ENCODE measurements around the gene EEF2K.
A peak's percentile ranks its signal among the peaks of the same experiment; 100 is the strongest.

The EEF2K gene

DNA sequence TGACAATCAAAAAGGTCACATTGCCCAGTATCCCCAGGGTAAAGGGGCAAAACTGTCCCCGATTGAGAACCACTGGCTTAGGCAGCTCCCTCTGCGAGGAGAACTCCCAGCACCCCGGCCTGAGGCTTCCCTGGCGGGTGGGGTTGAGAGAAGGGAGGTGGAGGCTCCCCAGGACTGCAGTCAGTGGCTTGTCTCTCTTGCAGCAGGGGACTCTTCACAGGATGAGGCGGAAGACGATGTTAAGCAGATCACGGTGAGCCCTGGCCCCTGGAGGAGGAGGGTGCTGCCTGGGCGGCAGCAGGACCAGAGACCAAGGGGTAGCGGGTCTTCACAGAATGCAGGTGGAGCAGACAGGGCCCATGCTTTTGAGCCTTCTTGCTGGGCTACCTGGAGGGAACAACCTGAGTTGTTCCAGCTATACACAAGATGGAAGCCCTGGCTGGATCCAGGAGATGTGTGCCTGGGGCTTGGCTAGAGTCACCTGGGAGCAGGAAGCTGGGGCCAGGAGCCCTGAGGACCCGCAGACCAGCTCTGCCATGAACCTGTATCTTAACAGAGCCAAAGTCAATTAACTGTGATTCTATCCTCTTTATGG is 107.9 kb downstream of the EEF2K start:
- Mint-ChIP-seq H3K9me3 (no peaks in the 10 kb centered on the region), H3K4me1 (peaks cover 6% of the 10 kb centered on the region), H3K36me3 (ENCODE audit: insufficient read depth) (peaks cover 63% of the 10 kb centered on the region), H3K27me3 (no peaks in the 10 kb centered on the region), H3K4me3 (no peak overlapping the region), H3K27ac (ENCODE audit: low read depth) (no peak overlapping the region)
- ATAC-seq (replicated peaks; ENCODE audit: extremely low read depth, poor library complexity, severe bottlenecking) (no peak), DNase-seq (ENCODE audit: low spot score in 2 of 2) (no peak)

DNA sequence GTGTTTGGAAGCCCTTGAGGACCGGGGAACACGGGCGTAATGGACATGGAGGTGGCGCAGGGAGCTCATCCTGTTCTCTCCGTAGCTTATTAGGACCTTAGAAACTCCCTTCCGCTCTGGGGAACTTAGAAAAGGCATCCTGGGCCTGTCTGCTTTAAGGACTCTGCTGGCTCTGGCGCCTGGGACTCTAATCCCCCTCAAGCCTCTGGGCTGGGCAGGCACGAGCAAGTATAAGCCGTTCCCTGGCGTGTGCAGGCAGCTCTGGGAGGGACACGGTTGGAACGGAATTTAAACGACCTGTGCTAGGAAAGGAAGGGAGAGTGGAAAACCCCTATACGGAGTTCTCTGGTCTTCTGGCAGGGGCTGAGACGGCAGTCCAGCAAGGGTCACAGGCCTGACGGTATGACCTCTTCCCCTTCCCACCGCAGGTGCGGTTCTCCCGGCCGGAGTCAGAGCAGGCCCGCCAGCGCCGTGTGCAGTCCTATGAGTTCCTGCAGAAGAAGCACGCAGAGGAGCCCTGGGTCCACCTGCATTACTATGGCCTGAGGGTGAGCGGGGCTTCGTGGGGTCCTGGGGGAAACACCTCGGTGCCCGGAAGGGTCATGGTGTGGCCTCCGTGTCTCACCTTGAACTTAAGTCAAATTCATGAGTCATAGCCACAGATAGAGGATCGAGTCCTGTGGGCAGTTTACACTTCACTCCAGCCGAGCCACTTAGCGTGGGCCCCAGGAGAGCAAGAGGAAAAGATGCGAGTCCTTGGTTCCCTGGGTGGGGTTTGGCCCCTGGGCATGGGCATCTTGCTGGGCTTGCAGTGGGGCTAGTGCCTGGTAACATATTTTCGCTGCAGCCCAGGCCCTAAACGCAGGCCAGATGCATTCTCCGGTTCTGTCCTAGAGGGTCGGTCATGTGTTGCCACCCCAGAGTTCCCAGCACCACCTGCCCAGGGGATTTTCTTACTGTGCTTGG is 108.9 kb downstream of the EEF2K start:
- no peak for DNase-seq (ENCODE audit: low spot score in 2 of 2)
- Mint-ChIP-seq H3K27ac (ENCODE audit: low read depth) (no peak overlapping the region), H3K4me3 (no peak overlapping the region), H3K4me1 (peaks cover 6% of the 10 kb centered on the region), H3K36me3 (ENCODE audit: insufficient read depth) (peaks cover 68% of the 10 kb centered on the region), H3K27me3 (no peaks in the 10 kb centered on the region), H3K9me3 (no peaks in the 10 kb centered on the region)
- no peak for ATAC-seq (replicated peaks; ENCODE audit: extremely low read depth, poor library complexity, severe bottlenecking)

DNA sequence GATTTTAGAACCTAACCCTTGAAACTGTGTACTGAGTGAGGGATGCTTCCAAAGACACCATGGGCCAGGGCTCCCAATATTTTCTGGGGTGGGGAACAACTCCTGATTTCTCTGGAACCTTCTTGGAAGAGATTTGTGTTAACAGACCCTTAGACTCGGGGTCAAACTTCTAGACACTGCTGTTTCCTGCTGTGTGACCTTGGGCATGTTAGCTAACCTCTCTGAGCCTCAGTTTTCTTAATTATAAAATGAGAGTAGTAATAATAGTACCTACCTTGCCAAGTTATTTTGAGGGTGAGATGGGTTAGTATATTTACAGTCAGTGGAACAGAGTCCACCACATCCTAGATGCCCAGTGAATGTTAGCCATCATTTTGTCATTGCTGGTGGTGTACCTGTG is 109.9 kb downstream of the EEF2K start:
- ATAC-seq (replicated peaks; ENCODE audit: extremely low read depth, poor library complexity, severe bottlenecking) (no peak), DNase-seq (ENCODE audit: low spot score in 2 of 2) (no peak)
- Mint-ChIP-seq H3K27me3 (no peaks in the 10 kb centered on the region), H3K4me1 (peaks cover 11% of the 10 kb centered on the region), H3K27ac (ENCODE audit: low read depth) (no peak overlapping the region), H3K36me3 (ENCODE audit: insufficient read depth) (peaks cover 66% of the 10 kb centered on the region), H3K4me3 (no peak overlapping the region), H3K9me3 (no peaks in the 10 kb centered on the region)

DNA sequence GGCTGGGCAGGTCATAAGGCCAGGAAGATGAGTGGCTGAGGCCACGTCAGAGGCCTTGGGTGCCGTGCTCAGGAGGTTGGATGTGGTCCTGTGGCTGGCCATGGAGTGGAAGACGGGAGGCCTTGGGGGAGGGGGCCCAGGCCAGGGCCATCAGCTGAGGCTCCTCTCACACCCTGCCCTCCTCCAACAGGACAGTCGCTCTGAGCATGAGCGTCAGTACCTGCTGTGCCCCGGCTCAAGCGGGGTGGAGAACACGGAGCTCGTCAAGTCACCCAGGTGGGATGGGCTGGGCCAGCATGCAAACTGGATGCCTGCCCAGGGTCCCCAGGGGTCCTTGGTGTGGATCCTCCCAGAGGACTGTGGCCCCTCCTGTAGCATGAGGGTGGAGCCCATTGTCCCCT is 110.3 kb downstream of the EEF2K start:
- H3K27me3 Mint-ChIP-seq: no peaks in the 10 kb centered on the region
- peaks cover 15% of the 10 kb centered on the region for H3K4me1 Mint-ChIP-seq
- ATAC-seq (replicated peaks; ENCODE audit: extremely low read depth, poor library complexity, severe bottlenecking): no peak
- no peak for DNase-seq (ENCODE audit: low spot score in 2 of 2)
- no peaks in the 10 kb centered on the region for H3K9me3 Mint-ChIP-seq
- H3K4me3 Mint-ChIP-seq: no peak overlapping the region
- peaks cover 68% of the 10 kb centered on the region for H3K36me3 Mint-ChIP-seq (ENCODE audit: insufficient read depth)
- no peak overlapping the region for H3K27ac Mint-ChIP-seq (ENCODE audit: low read depth)

DNA sequence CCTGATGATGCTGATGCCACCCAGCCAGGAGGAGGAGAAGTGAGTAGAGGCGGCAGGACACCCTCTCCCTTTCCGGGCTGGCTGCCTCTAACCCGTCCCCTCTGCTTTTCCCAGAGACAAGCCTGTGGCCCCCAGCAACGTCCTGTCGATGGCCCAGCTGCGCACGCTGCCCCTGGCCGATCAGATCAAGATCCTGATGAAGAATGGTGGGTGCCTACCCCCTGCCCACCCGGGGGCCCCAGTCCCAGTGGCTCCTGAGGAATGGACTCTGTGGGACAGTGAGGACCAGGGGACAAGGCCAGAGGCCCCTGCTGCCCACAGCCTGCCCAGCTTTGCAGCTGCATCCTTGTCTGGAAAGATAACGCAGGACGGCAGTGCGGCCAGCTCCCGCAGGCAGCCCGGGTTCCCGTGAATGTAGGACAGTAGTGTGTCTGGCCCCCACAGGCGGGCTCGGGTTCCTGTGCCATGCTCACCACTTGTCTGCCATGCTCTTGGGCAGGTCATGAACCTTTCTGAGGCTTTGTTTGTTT is 111.0 kb downstream of the EEF2K start:
- Mint-ChIP-seq H3K36me3 (ENCODE audit: insufficient read depth) (peaks cover 62% of the 10 kb centered on the region), H3K27me3 (no peaks in the 10 kb centered on the region), H3K27ac (ENCODE audit: low read depth) (no peak overlapping the region), H3K4me3 (peak overlapping the region; percentile 23), H3K9me3 (no peaks in the 10 kb centered on the region), H3K4me1 (peaks cover 16% of the 10 kb centered on the region)
- DNase-seq (ENCODE audit: low spot score in 2 of 2): no peak
- ATAC-seq (replicated peaks; ENCODE audit: extremely low read depth, poor library complexity, severe bottlenecking): no peak

DNA sequence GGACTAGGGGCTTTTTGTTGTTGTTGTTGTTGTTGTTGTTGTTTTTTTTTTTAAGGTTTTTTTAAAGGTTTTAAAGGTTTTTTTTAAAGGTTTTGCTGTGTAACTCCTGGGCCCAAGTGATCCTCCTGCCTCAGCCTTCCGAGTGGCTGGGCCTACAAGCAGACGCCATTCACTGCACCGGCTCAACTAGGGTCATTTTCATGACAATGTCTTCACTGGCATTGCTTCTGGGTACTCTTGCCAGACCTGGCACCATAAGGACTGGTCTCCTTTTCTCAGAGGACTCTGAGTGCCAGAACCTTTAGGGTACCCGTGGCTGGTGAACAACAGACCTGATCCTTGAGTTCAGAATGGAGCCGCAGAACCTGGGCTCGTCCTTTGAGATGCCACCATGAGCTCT is 111.5 kb downstream of the EEF2K start:
- H3K27me3 Mint-ChIP-seq: no peaks in the 10 kb centered on the region
- H3K27ac Mint-ChIP-seq (ENCODE audit: low read depth): no peak overlapping the region
- DNase-seq (ENCODE audit: low spot score in 2 of 2) (no peak), ATAC-seq (replicated peaks; ENCODE audit: extremely low read depth, poor library complexity, severe bottlenecking) (no peak)
- peaks cover 59% of the 10 kb centered on the region for H3K36me3 Mint-ChIP-seq (ENCODE audit: insufficient read depth)
- H3K9me3 Mint-ChIP-seq: no peaks in the 10 kb centered on the region
- peaks cover 16% of the 10 kb centered on the region for H3K4me1 Mint-ChIP-seq
- H3K4me3 Mint-ChIP-seq: peak overlapping the region; percentile 23

DNA sequence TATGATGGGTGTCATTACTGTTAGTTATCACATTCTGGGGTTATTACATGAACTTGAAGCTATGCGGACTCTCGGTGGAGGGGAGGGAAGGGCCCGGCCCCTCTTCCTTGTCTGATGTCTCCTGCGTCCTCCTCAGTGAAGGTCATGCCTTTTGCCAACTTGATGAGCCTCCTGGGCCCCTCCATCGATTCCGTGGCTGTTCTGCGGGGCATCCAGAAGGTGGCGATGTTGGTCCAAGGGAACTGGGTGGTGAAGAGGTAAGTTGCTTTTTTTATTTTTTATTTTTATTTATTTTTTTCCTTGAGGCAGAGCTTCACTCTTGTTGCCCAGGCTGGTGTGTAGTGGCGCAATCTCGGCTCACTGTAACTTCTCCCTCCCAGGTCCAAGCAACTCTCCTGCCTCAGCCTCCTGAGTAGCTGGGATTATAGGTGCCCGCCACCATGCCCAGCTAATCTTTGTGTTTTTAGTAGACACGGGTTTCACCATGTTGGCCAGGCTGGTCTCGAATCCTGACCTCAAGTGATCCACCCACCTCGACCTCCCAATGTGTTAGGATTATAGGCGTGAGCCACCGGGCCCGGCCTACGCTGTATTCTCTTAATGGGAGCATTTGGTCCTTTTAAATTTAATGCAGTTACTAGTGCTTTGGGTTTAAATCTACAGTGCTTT is 112.7 kb downstream of the EEF2K start:
- Mint-ChIP-seq H3K4me1 (peaks cover 11% of the 10 kb centered on the region), H3K9me3 (no peaks in the 10 kb centered on the region), H3K27ac (ENCODE audit: low read depth) (no peak overlapping the region), H3K36me3 (ENCODE audit: insufficient read depth) (peaks cover 54% of the 10 kb centered on the region), H3K4me3 (no peak overlapping the region), H3K27me3 (no peaks in the 10 kb centered on the region)
- no peak for ATAC-seq (replicated peaks; ENCODE audit: extremely low read depth, poor library complexity, severe bottlenecking)
- peak; percentile 39 to 58 for DNase-seq (ENCODE audit: low spot score in 2 of 2)

DNA sequence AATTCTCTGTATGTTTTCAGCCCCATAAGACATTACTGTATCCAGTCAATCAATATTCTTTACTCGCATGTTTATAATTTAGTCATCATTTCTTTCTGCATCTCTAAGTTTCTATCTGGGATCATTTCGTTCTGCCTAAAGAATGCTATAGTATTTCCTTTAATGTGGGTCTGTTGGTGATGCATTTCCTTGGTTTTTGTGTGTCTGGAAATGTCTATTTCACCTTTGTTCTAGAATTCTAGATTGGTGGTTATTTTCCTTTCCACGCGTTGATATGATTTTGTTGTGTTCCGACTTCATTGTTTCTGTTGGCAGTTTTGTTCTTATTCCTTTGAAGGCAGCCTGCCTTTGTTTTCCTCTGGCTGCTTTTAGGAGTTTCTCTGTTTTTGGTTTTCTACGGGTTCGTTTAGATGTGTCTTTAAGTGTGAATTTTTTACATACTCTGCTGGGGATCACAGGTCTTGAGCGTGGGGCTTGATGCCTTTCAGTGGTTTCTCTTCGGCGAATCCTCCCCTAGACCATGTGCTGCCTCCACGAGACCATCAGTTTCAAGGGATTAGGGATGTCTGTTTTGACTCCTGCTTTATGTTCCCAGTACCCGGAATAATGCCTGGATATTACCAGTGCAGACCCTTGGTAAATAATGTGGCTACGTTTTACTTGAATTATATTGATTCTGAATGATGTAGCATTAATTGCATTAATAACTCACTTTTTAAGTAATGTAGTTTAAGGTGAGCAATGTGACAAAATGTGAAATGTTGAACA is 114.7 kb downstream of the EEF2K start:
- Mint-ChIP-seq H3K27ac (ENCODE audit: low read depth) (no peak overlapping the region), H3K36me3 (ENCODE audit: insufficient read depth) (peaks cover 55% of the 10 kb centered on the region), H3K27me3 (no peaks in the 10 kb centered on the region), H3K4me1 (peaks cover 11% of the 10 kb centered on the region), H3K4me3 (no peak overlapping the region), H3K9me3 (no peaks in the 10 kb centered on the region)
- no peak for DNase-seq (ENCODE audit: low spot score in 2 of 2)
- ATAC-seq (replicated peaks; ENCODE audit: extremely low read depth, poor library complexity, severe bottlenecking): no peak

DNA sequence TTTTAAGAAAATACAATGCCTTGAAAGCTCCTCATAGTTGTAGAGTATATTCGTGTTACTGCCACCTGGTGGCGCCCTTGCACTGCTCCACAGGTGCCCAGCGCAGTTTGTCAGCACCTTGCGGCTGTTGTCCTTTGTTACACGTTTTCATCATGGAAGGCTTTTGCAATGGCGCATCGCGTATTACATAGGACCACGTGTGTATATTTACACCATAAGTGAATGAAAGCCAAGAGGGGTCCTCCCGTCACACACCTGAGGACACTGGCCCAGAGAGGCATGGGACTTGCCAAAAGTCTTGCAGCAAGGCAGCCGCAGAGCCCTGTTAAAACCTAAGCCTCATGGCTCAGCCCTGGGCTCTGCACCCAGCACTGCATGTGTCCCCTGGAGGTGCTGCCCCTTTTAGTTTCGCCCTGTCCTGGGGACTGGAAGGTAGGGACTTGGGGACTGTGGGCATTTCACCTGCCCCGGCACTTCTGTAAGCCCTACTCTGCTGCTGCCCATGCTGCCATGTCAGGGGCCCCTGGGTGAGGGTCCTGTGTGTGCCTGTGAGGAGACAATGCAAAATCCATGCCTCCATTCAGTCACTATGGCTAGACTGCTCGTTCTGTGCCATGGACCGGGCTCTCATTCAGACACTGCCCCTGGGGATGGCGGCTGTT is 115.4 kb downstream of the EEF2K start:
- Mint-ChIP-seq H3K27ac (ENCODE audit: low read depth) (no peak overlapping the region), H3K36me3 (ENCODE audit: insufficient read depth) (peaks cover 52% of the 10 kb centered on the region), H3K9me3 (no peaks in the 10 kb centered on the region), H3K27me3 (no peaks in the 10 kb centered on the region), H3K4me1 (peaks cover 11% of the 10 kb centered on the region), H3K4me3 (no peak overlapping the region)
- DNase-seq (ENCODE audit: low spot score in 2 of 2) (peak; percentile 56 to 57), ATAC-seq (replicated peaks; ENCODE audit: extremely low read depth, poor library complexity, severe bottlenecking) (peak; percentile 69)

DNA sequence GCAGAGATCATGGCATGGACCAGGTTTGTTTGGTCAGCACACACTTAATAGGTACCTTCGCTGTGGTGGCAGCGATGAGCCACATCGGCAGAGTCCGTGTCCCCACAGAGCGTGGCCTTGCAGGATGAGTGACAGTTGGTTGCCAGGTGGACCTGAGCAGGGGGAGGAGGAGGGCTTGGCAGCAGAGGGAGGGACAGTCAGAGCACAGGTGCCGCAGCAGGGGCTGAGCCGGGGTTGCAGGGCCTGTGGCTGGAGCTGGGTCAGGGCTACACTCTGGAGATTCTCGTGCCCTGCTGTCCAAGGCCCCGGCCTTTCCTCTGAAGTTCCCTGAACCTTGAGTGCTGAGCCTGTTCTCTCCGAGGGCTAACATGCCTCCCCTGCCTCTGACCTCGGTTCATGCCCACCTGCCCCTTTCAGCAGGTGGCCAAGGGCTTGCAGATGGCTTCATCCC is 116.0 kb downstream of the EEF2K start:
- H3K27me3 Mint-ChIP-seq: no peaks in the 10 kb centered on the region
- H3K4me1 Mint-ChIP-seq: peaks cover 11% of the 10 kb centered on the region
- H3K27ac Mint-ChIP-seq (ENCODE audit: low read depth): no peak overlapping the region
- peaks cover 55% of the 10 kb centered on the region for H3K36me3 Mint-ChIP-seq (ENCODE audit: insufficient read depth)
- H3K9me3 Mint-ChIP-seq: no peaks in the 10 kb centered on the region
- ATAC-seq (replicated peaks; ENCODE audit: extremely low read depth, poor library complexity, severe bottlenecking) (no peak), DNase-seq (ENCODE audit: low spot score in 2 of 2) (no peak)
- H3K4me3 Mint-ChIP-seq: no peak overlapping the region

DNA sequence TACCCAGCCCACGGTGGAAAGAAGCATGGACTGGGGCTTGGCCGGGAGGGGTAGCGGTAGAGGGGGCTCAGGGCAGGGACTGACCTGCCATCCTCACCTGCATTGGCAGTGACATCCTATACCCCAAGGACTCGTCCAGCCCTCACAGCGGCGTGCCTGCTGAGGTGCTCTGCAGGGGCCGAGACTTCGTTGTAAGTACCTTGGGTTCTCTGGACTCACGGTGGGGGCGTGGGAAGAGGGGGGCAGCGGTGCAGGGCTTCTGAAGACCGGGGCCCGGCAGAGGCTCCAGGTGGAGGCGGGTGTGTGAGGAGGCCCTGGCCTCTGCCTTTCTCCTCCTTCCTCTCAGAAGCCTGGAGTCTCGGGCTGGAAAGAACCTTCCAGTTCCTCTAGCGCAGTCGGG is 116.7 kb downstream of the EEF2K start:
- H3K27ac Mint-ChIP-seq (ENCODE audit: low read depth): no peak overlapping the region
- no peak for DNase-seq (ENCODE audit: low spot score in 2 of 2)
- H3K4me1 Mint-ChIP-seq: peaks cover 11% of the 10 kb centered on the region
- no peaks in the 10 kb centered on the region for H3K27me3 Mint-ChIP-seq
- no peak for ATAC-seq (replicated peaks; ENCODE audit: extremely low read depth, poor library complexity, severe bottlenecking)
- H3K4me3 Mint-ChIP-seq: no peak overlapping the region
- H3K36me3 Mint-ChIP-seq (ENCODE audit: insufficient read depth): peaks cover 49% of the 10 kb centered on the region
- H3K9me3 Mint-ChIP-seq: no peaks in the 10 kb centered on the region
